ENCODE results near the gene SIAH2.
"Not testable (repeated sequence)": the region's sequence is repeated elsewhere in the genome, so short reads cannot be mapped to it uniquely, and the experiment has no call there.

The SIAH2 gene

DNA sequence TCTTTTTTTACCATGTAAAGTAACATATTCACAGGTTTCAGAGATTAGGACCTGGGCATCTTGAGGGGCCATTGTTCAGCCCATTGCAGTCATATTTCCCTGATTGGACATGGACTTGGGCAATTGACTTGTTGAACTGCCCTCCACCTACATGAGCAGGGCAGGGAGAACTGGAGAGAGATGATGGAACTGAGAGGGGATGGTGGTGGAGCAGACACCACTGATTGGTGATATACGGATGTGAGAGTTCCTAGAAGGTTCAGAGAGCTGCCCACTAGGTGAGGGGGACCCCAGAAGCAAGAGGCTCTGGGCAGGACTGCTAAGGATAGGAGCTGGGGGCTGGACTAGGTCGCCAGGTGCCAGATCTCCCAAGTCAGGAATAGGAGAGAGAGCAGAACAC lies 37.8 kb upstream of the SIAH2 start:
- H3K4me3 ChIP-seq (ENCODE audit: low read depth, low read length) = no peak overlapping the region
- TF ChIP-seq, protein P1, sequence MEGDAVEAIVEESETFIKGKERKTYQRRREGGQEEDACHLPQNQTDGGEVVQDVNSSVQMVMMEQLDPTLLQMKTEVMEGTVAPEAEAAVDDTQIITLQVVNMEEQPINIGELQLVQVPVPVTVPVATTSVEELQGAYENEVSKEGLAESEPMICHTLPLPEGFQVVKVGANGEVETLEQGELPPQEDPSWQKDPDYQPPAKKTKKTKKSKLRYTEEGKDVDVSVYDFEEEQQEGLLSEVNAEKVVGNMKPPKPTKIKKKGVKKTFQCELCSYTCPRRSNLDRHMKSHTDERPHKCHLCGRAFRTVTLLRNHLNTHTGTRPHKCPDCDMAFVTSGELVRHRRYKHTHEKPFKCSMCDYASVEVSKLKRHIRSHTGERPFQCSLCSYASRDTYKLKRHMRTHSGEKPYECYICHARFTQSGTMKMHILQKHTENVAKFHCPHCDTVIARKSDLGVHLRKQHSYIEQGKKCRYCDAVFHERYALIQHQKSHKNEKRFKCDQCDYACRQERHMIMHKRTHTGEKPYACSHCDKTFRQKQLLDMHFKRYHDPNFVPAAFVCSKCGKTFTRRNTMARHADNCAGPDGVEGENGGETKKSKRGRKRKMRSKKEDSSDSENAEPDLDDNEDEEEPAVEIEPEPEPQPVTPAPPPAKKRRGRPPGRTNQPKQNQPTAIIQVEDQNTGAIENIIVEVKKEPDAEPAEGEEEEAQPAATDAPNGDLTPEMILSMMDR (IDR thresholded peaks at IDR 0.05; ENCODE audit: low read depth, low read length, missing control alignments) = no peak
- no peak for DNase-seq (ENCODE audit: low read depth)

DNA sequence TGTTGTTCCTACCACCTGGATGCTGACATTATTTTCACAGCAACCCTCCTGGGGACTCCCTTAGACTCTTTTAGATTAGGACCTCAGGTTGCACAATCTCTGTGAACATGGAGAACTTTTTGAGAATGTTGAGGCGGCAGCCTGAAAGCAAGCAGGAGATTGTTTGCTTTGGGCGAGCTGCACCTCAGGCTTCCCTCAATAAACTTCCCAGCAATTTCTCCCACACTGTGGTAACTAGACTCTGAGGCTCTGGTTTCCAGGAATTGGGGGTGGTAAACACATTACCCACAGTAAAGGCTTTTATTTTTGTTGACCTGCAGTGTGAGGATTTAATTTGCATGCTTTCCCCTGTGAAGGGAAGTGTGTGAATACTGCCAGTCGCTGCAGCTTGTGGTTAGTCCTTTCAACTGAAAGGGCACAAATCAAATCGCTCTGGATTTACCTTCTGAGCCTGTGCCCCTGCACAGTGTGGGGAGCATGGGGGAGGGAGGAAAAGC lies 35.2 kb upstream of the SIAH2 start:
- no peak overlapping the region for H3K4me3 ChIP-seq (ENCODE audit: low read depth, low read length)
- TF ChIP-seq, protein P1 (IDR thresholded peaks at IDR 0.05; ENCODE audit: low read depth, low read length, missing control alignments) = no peak
- DNase-seq (ENCODE audit: low read depth) = no peak

DNA sequence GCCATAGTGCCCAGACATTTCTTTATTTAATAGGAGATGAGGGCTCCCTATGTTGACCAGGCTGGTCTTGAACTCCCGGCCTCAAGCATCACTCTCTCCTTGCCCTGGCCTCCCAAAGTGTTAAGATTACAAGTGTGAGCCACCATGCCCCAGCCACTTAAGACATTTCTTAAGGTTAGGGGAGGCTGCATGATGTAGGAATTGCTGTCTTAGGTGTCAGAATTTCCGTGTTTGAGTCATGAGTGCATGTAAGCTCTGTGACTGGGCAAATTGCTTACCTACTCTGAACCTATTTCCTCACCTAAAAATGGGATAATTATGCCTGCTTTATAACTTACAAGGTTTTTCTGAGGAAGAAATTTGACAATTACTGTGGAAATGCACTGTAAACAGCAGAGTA lies 34.2 kb upstream of the SIAH2 start:
- H3K4me3 ChIP-seq (ENCODE audit: low read depth, low read length) = no peak overlapping the region
- TF ChIP-seq, protein P1 (IDR thresholded peaks at IDR 0.05; ENCODE audit: low read depth, low read length, missing control alignments) = no peak
- DNase-seq (ENCODE audit: low read depth) = no peak

DNA sequence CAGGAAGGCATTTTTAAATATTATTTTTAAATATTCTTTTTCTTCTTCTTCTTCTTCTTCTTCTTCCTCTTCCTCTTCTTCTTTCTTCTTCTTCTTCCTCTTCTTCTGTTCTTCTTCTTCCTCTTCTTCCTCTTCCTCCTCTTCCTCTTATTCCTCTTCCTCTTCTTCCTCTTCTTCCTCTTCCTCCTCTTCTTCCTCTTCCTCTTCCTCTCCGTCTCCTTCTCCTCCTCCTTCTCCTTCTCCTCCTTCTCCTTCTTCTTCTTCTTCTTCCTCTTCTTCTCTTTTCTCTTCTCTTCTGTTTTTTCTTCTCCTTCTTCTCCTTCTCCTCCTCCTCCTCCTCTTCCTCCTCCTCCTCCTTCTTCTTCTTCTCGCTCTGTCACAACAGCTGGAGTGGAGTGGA lies 33.6 kb upstream of the SIAH2 start:
- H3K4me3 ChIP-seq (ENCODE audit: low read depth, low read length); DNase-seq (ENCODE audit: low read depth): not testable (repeated sequence)

DNA sequence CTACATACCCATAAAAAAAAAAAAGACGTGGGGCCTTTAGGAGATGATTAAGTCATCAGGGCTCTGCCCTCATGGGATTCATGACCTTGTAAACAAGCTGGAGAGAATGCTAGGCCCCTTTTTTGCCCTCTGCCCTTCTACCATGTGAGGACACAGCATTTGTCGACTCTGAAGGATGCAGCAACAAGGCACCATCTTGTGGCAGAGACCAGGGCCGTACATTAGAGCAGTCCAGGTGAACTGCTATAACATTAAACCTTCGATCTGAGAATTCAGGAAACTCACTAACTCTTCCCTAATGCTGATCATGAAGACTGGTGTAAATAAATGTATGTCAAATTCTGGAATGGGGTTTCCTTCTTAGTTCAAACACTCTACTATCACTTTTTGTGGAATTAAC lies 30.7 kb upstream of the SIAH2 start:
- DNase-seq (ENCODE audit: low read depth) = no peak
- TF ChIP-seq, protein P1 (IDR thresholded peaks at IDR 0.05; ENCODE audit: low read depth, low read length, missing control alignments) = no peak
- H3K4me3 ChIP-seq (ENCODE audit: low read depth, low read length) = no peak overlapping the region

DNA sequence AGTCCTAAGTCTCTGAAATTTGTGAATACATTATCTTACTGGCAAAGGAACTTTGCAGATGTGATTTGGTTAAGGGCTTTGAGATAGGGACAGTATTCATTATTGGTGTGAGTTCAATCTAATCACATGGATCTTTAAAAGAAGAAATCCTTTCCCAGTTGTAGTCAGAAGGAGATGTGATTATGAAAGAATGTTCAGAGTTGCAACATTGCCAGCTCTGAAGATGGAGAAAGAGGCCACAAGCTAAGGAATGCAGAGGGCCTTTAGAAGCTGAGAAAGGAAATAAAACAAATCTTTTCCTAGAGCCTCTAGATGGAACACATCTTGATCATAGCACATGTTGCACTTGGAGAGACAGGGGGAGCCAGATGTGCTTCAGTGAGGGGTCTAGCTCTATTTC lies 27.7 kb upstream of the SIAH2 start:
- no peak overlapping the region for H3K4me3 ChIP-seq (ENCODE audit: low read depth, low read length)
- TF ChIP-seq, protein P1 (IDR thresholded peaks at IDR 0.05; ENCODE audit: low read depth, low read length, missing control alignments) = no peak
- no peak for DNase-seq (ENCODE audit: low read depth)

DNA sequence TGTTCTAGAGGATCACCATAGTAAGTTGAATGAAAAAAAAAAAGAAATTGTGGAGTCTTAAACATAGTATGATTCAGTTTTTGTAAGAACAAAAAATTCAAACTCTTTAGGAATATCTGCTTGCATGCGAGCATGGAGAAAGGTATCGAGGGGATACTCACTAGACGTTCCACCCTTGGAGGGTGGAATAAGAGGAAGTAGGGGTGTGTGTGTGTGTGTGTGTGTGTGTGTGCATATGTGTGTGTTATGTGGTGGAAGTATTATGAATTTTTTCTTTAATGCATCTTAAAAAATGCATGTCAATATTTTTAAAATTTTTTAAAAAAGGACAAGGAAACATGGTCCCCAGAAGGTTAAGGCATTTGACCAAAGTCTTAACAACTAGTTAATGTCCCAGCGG lies 26.5 kb upstream of the SIAH2 start:
- no peak overlapping the region for H3K4me3 ChIP-seq (ENCODE audit: low read depth, low read length)
- no peak for DNase-seq (ENCODE audit: low read depth)
- TF ChIP-seq, protein P1 (IDR thresholded peaks at IDR 0.05; ENCODE audit: low read depth, low read length, missing control alignments) = no peak

Data from GM12864 (cell line).